OCI-LY3 (cell line): ENCODE data around the gene CETN3.
"Not testable (repeated sequence)": the region's sequence is repeated elsewhere in the genome, so short reads cannot be mapped to it uniquely, and the experiment has no call there.

ENCODE experiments used
- H2AFZ ChIP-seq: fragments of 200-600, 300-600 bp; shearing (Covaris generic); 2 replicates; pipeline ENCODE4 v1.6.0; 2014; ENCODE audit warnings: antibody characterized with exemption, low read depth, low read length
- H3K27ac ChIP-seq: fragments of 200-600, 300-600 bp; sonication (generic); 2 replicates; pipeline ENCODE4 v1.5.1; 2014; ENCODE audit warnings: mild to moderate bottlenecking, low read length, moderate library complexity, mixed read lengths
- H3K27me3 ChIP-seq: fragments of 200-600, 300-600 bp; sonication (generic); 2 replicates; pipeline ENCODE4 v1.6.1; 2014; ENCODE audit warnings: low read depth, low read length, mixed read lengths
- H3K36me3 ChIP-seq: fragments of 200-600, 300-600 bp; sonication (generic); replicated peaks from 2 replicates; pipeline ENCODE3; 2014; ENCODE audit warnings: low read depth, low read length, mixed read lengths
- H3K4me1 ChIP-seq: fragments of 300-600, 200-600 bp; sonication (generic); 2 replicates; pipeline ENCODE4 v1.6.1; 2014; ENCODE audit warnings: low read length, mixed read lengths
- H3K4me2 ChIP-seq: fragments of 200-600, 300-600 bp; sonication (generic); 2 replicates; pipeline ENCODE4 v1.6.1; 2014; ENCODE audit warnings: low read length, mixed read lengths
- H3K4me3 ChIP-seq: fragments of 300-600, 200-600 bp; sonication (generic); 2 replicates; pipeline ENCODE4 v1.5.1; 2014; ENCODE audit warnings: antibody characterized with exemption, mild to moderate bottlenecking, low read length, moderate library complexity
- H3K79me2 ChIP-seq: fragments of 300-600, 200-600 bp; shearing (Covaris generic); 2 replicates; pipeline ENCODE4 v1.6.1; 2014; ENCODE audit warnings: mild to moderate bottlenecking, low read length, mixed read lengths
- H3K9ac ChIP-seq: fragments of 300-600, 200-600 bp; shearing (Covaris generic); 2 replicates; pipeline ENCODE4 v1.6.0; 2014; ENCODE audit warnings: mild to moderate bottlenecking, low read length, moderate library complexity
- H3K9me3 ChIP-seq: fragments of 200-600, 300-600 bp; shearing (Covaris generic); 2 replicates; pipeline ENCODE4 v1.6.1; 2014; ENCODE audit warnings: low read length, mixed read lengths; ENCODE audit not compliant: insufficient read depth
- H4K20me1 ChIP-seq: fragments of 200-600, 300-600 bp; sonication (generic); 2 replicates; pipeline ENCODE4 v1.6.1; 2016; ENCODE audit warnings: low read length, mixed read lengths; ENCODE audit not compliant: insufficient read depth
- CTCF ChIP-seq: fragments of 200-600, 300-600 bp; sonication (generic); IDR thresholded peaks from 2 replicates; pipeline ENCODE4 v1.5.1; 2014; ENCODE audit warnings: antibody characterized with exemption, low read length, low read depth
- EZH2phosphoT487 ChIP-seq: fragments of 200-600 bp; shearing (Covaris generic); IDR thresholded peaks from 2 replicates; pipeline ENCODE4 v1.6.1; 2018; ENCODE audit warnings: antibody characterized with exemption, mixed run types, low read depth

CETN3 gene

GRCh38 chr5:90345684-90346083 is 63.9 kb downstream of the CETN3 start:
- Histone ChIP-seq H3K4me3 (no peak overlapping the region), H3K4me1 (peaks cover 20% of the 10 kb centered on the region), H3K9me3 (no peaks in the 10 kb centered on the region)

GRCh38 chr5:90344689-90345088 is 64.9 kb downstream of the CETN3 start:
- H3K79me2 ChIP-seq: no peaks in the 10 kb centered on the region
- H3K4me3 ChIP-seq: no peak overlapping the region
- no peak overlapping the region for H2AFZ ChIP-seq
- TF ChIP-seq CTCF (no peak), EZH2phosphoT487 (no peak)
- no peak overlapping the region for H3K4me2 ChIP-seq
- no peaks in the 10 kb centered on the region for H3K36me3 ChIP-seq
- H3K9me3 ChIP-seq: no peaks in the 10 kb centered on the region
- peaks cover 20% of the 10 kb centered on the region for H3K4me1 ChIP-seq
- no peak overlapping the region for H3K9ac ChIP-seq
- no peaks in the 10 kb centered on the region for H4K20me1 ChIP-seq
- no peak overlapping the region for H3K27ac ChIP-seq
- H3K27me3 ChIP-seq: peaks cover 8% of the 10 kb centered on the region

More at GRCh38 chr5:90345684-90346083, 63.9 kb downstream of the CETN3 start:
- Histone ChIP-seq H3K27ac (no peak overlapping the region), H4K20me1 (no peaks in the 10 kb centered on the region), H2AFZ (no peak overlapping the region), H3K9ac (no peak overlapping the region), H3K27me3 (peaks cover under 1% of the 10 kb centered on the region; the same call in 1 of the 2 replicates), H3K4me2 (no peak overlapping the region), H3K79me2 (no peaks in the 10 kb centered on the region), H3K36me3 (no peaks in the 10 kb centered on the region)
- no peak for TF ChIP-seq EZH2phosphoT487
- no peak for TF ChIP-seq CTCF

- H3K27ac ChIP-seq, H4K20me1 ChIP-seq, H3K9me3 ChIP-seq, H3K36me3 ChIP-seq, H2AFZ ChIP-seq, H3K4me3 ChIP-seq, H3K9ac ChIP-seq, H3K79me2 ChIP-seq: not testable (repeated sequence)
- H3K4me1 ChIP-seq: peaks cover 24% of the 10 kb centered on the region
- H3K4me2 ChIP-seq: peak overlapping the region; percentile 45
- peaks cover 11% of the 10 kb centered on the region for H3K27me3 ChIP-seq
These were observed 65.8 kb downstream of the CETN3 start for GRCh38 chr5:90343731-90344130.

GRCh38 chr5:90342576-90342975 is 67.0 kb downstream of the CETN3 start:
- no peaks in the 10 kb centered on the region for H3K9me3 ChIP-seq
- no peak overlapping the region for H3K4me3 ChIP-seq
- H4K20me1 ChIP-seq: no peaks in the 10 kb centered on the region
- no peaks in the 10 kb centered on the region for H3K36me3 ChIP-seq
- peaks cover 15% of the 10 kb centered on the region for H3K27me3 ChIP-seq
- no peaks in the 10 kb centered on the region for H3K79me2 ChIP-seq
- H2AFZ ChIP-seq: no peak overlapping the region
- H3K9ac ChIP-seq: no peak overlapping the region
- H3K27ac ChIP-seq: no peak overlapping the region
- peaks cover 25% of the 10 kb centered on the region for H3K4me1 ChIP-seq
- H3K4me2 ChIP-seq: no peak overlapping the region
- TF ChIP-seq EZH2phosphoT487 (no peak), CTCF (no peak)
